H9 (cell line): Measurements from ENCODE around the gene SLC34A2. TPM values are rescaled to one million over a fixed set of nuclear protein-coding genes. Genes with fewer than 3 reads are reported as not detected.
A peak's percentile ranks its signal among the peaks of the same experiment; 100 is the strongest.

Experiments
- DNase-seq: peaks from one replicate; pipeline ENCODE4 v3.0.0-alpha.2; 2017
- H2AFZ ChIP-seq: one replicate; pipeline ENCODE4 v1.6.1; 2013; ENCODE audit warnings: mild to moderate bottlenecking, low read length, control low read depth, moderate library complexity
- H2AK5ac ChIP-seq: 2 replicates; pipeline ENCODE4 v1.6.1; 2013; ENCODE audit warnings: low read length, control low read depth, mixed read lengths; ENCODE audit not compliant: insufficient read length
- H2BK120ac ChIP-seq: one replicate; pipeline ENCODE4 v1.6.1; 2013; ENCODE audit warnings: low read depth, mild to moderate bottlenecking, low read length, control low read depth, inconsistent platforms; ENCODE audit not compliant: poor library complexity, severe bottlenecking
- H2BK12ac ChIP-seq: 2 replicates; pipeline ENCODE4 v1.6.1; 2013; ENCODE audit warnings: low read length, control low read depth, mixed read lengths, low read depth; ENCODE audit not compliant: insufficient read length
- H2BK15ac ChIP-seq: 2 replicates; pipeline ENCODE4 v1.6.1; 2013; ENCODE audit warnings: low read depth, low read length, control low read depth
- H2BK20ac ChIP-seq: one replicate; pipeline ENCODE4 v1.6.1; 2013; ENCODE audit warnings: low read depth, mild to moderate bottlenecking, low read length, control low read depth, inconsistent platforms; ENCODE audit not compliant: poor library complexity, severe bottlenecking
- H2BK5ac ChIP-seq: 2 replicates; pipeline ENCODE4 v1.6.1; 2013; ENCODE audit warnings: low read length, control low read depth, mixed read lengths; ENCODE audit not compliant: insufficient read length
- H3K14ac ChIP-seq: 2 replicates; pipeline ENCODE4 v1.6.1; 2013; ENCODE audit warnings: low read length, control low read depth; ENCODE audit not compliant: insufficient read depth
- H3K18ac ChIP-seq: 2 replicates; pipeline ENCODE4 v1.6.1; 2013; ENCODE audit warnings: low read depth, mild to moderate bottlenecking, mixed read lengths, low read length, control low read depth; ENCODE audit not compliant: insufficient read length
- H3K23ac ChIP-seq: 2 replicates; pipeline ENCODE4 v1.6.1; 2013; ENCODE audit warnings: low read length, control low read depth, mixed read lengths, low read depth; ENCODE audit not compliant: insufficient read length
- H3K23me2 ChIP-seq: 2 replicates; pipeline ENCODE4 v1.6.1; 2013; ENCODE audit warnings: low read depth, mild to moderate bottlenecking, mixed read lengths, low read length, control low read depth; ENCODE audit not compliant: insufficient read length, poor library complexity, severe bottlenecking
- H3K27ac ChIP-seq: 2 replicates; pipeline ENCODE4 v1.5.1; 2013; ENCODE audit warnings: low read length, control low read depth, mixed read lengths, low read depth; ENCODE audit not compliant: insufficient read length
- H3K27me3 ChIP-seq: 2 replicates; pipeline ENCODE4 v1.6.1; 2013; ENCODE audit warnings: low read length, control low read depth, inconsistent platforms; ENCODE audit not compliant: insufficient read depth
- H3K4ac ChIP-seq: 2 replicates; pipeline ENCODE4 v1.6.1; 2013; ENCODE audit warnings: low read depth, mild to moderate bottlenecking, control low read depth, inconsistent platforms, low read length, moderate library complexity
- H3K4me1 ChIP-seq: 2 replicates; pipeline ENCODE4 v1.6.1; 2013; ENCODE audit warnings: low read length, control low read depth, inconsistent platforms; ENCODE audit not compliant: insufficient read depth
- H3K4me2 ChIP-seq: 2 replicates; pipeline ENCODE4 v1.6.1; 2013; ENCODE audit warnings: low read length, control low read depth, mixed read lengths; ENCODE audit not compliant: insufficient read length, insufficient read depth
- H3K56ac ChIP-seq: 2 replicates; pipeline ENCODE4 v1.6.1; 2013; ENCODE audit warnings: low read depth, mild to moderate bottlenecking, mixed read lengths, low read length, control low read depth; ENCODE audit not compliant: insufficient read length
- H3K79me1 ChIP-seq: 2 replicates; pipeline ENCODE4 v1.6.1; 2013; ENCODE audit warnings: low read depth, mild to moderate bottlenecking, moderate library complexity, low read length, control low read depth, inconsistent platforms; ENCODE audit not compliant: insufficient read depth, poor library complexity, severe bottlenecking
- H3K79me2 ChIP-seq: 2 replicates; pipeline ENCODE4 v1.6.1; 2013; ENCODE audit warnings: low read length, control low read depth, inconsistent platforms; ENCODE audit not compliant: insufficient read depth
- H3K9ac ChIP-seq: 2 replicates; pipeline ENCODE4 v1.6.1; 2013; ENCODE audit warnings: low read length, control low read depth, mixed read lengths; ENCODE audit not compliant: insufficient read length; ENCODE audit errors: extremely low read depth
- H3K9me3 ChIP-seq: one replicate; pipeline ENCODE4 v1.6.1; 2013; ENCODE audit warnings: low read depth, low read length, inconsistent platforms; ENCODE audit not compliant: control insufficient read depth
- H3T11ph ChIP-seq: one replicate; pipeline ENCODE4 v1.6.1; 2013; ENCODE audit warnings: mild to moderate bottlenecking, low read length, control low read depth, inconsistent platforms
- H4K20me1 ChIP-seq: one replicate; pipeline ENCODE4 v1.6.1; 2013; ENCODE audit not compliant: control insufficient read depth, insufficient read length, insufficient read depth
- H4K5ac ChIP-seq: 2 replicates; pipeline ENCODE4 v1.6.1; 2013; ENCODE audit warnings: low read depth, mild to moderate bottlenecking, mixed read lengths, low read length, control low read depth; ENCODE audit not compliant: insufficient read length
- H4K8ac ChIP-seq: replicated peaks from 2 replicates; pipeline ENCODE4 v1.6.1; 2013; ENCODE audit warnings: low read length, control low read depth, mixed read lengths, low read depth; ENCODE audit not compliant: insufficient read length
- H4K91ac ChIP-seq: 2 replicates; pipeline ENCODE4 v1.6.1; 2013; ENCODE audit warnings: low read depth, mild to moderate bottlenecking, moderate library complexity, mixed read lengths, low read length, control low read depth; ENCODE audit not compliant: insufficient read length
- H3K27ac Mint-ChIP-seq, 3 experiments: 2 replicates in 2 of 3; 3 replicates in 1 of 3; pipeline ENCODE4 v1.8.0; 2020 to 2021; ENCODE audit warnings: mixed read lengths in 3 of 3, mild to moderate bottlenecking in 1 of 3, moderate library complexity in 1 of 3
- H3K27me3 Mint-ChIP-seq: 2 replicates; pipeline ENCODE4 v1.8.0; 2021; ENCODE audit warnings: low read depth, mild to moderate bottlenecking, moderate library complexity, mixed read lengths
- H3K36me3 Mint-ChIP-seq, 3 experiments: 2 replicates in 2 of 3; 3 replicates in 1 of 3; pipeline ENCODE4 v1.8.0; 2020 to 2021; ENCODE audit warnings: low read depth in 3 of 3, mixed read lengths in 3 of 3; ENCODE audit not compliant: insufficient read depth in 1 of 3
- H3K4me1 Mint-ChIP-seq, 2 experiments: 2 replicates each; pipeline ENCODE4 v1.8.0; 2020; ENCODE audit warnings: mixed read lengths in 2 of 2
- H3K4me3 Mint-ChIP-seq, 2 experiments: 2 replicates in 1 of 2; 3 replicates in 1 of 2; pipeline ENCODE4 v1.8.0; 2020 to 2021; ENCODE audit warnings: mild to moderate bottlenecking in 2 of 2, mixed read lengths in 2 of 2, moderate library complexity in 1 of 2
- H3K9me3 Mint-ChIP-seq, 2 experiments: 2 replicates in 1 of 2; 3 replicates in 1 of 2; pipeline ENCODE4 v1.8.0; 2020; ENCODE audit warnings: mild to moderate bottlenecking in 2 of 2, mixed read lengths in 2 of 2, moderate library complexity in 1 of 2
- WGBS: extraction: QIAGEN DNeasy Blood & Tissue Kit; methylation state at CpG from one replicate; pipeline ENCODE4 v1.1.7; 2013; ENCODE audit warnings: missing lambda C conversion rate, low lambda C conversion rate, mixed read lengths; ENCODE audit not compliant: insufficient read length; ENCODE audit errors: extremely low coverage; 5-methylcytosine and 5-hydroxymethylcytosine counted together
- total RNA-seq: library from RNA; stranded (reverse); gene quantifications from 2 replicates; pipeline ENCODE4 v1.2.1, GENCODE V29; 2021
- TF ChIP-seq, protein P1 (sequence below): fragments of 200-600 bp; sonication (generic); conservative IDR thresholded peaks from 3 replicates; pipeline ENCODE4 v1.8.0; 2021; ENCODE audit warnings: antibody characterized with exemption, mild to moderate bottlenecking

The SLC34A2 gene
- total RNA-seq, 1 experiment from 2014 or later = 0.57 TPM

DNA sequence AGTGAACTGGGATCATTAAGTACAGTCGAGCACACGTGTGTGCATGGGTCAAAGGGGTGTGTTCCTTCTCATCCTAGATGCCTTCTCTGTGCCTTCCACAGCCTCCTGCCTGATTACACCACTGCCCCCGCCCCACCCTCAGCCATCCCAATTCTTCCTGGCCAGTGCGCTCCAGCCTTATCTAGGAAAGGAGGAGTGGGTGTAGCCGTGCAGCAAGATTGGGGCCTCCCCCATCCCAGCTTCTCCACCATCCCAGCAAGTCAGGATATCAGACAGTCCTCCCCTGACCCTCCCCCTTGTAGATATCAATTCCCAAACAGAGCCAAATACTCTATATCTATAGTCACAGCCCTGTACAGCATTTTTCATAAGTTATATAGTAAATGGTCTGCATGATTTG is 22.3 kb downstream of the SLC34A2 start:
- TF ChIP-seq, protein P1, sequence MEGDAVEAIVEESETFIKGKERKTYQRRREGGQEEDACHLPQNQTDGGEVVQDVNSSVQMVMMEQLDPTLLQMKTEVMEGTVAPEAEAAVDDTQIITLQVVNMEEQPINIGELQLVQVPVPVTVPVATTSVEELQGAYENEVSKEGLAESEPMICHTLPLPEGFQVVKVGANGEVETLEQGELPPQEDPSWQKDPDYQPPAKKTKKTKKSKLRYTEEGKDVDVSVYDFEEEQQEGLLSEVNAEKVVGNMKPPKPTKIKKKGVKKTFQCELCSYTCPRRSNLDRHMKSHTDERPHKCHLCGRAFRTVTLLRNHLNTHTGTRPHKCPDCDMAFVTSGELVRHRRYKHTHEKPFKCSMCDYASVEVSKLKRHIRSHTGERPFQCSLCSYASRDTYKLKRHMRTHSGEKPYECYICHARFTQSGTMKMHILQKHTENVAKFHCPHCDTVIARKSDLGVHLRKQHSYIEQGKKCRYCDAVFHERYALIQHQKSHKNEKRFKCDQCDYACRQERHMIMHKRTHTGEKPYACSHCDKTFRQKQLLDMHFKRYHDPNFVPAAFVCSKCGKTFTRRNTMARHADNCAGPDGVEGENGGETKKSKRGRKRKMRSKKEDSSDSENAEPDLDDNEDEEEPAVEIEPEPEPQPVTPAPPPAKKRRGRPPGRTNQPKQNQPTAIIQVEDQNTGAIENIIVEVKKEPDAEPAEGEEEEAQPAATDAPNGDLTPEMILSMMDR = no peak
- H3K4ac ChIP-seq = no peak overlapping the region
- no peaks in the 10 kb centered on the region for H3K9me3 ChIP-seq
- H2BK20ac ChIP-seq = no peak overlapping the region
- H4K8ac ChIP-seq = no peak overlapping the region
- no peak overlapping the region for H3K27ac ChIP-seq
- no peak overlapping the region for H4K91ac ChIP-seq
- no peak overlapping the region for H2BK5ac ChIP-seq
- H3K4me1 Mint-ChIP-seq = peaks cover 0 to 4% of the 10 kb centered on the region in 2 experiments; a peak in 1 of 4 replicates
- WGBS = no CpG with 5 or more reads among the region's 5 CpGs
- H3K4me1 ChIP-seq = no peaks in the 10 kb centered on the region
- H2BK15ac ChIP-seq = no peak overlapping the region
- H3K27me3 ChIP-seq = no peaks in the 10 kb centered on the region
- H3K79me2 ChIP-seq = no peaks in the 10 kb centered on the region
- no peak overlapping the region for H2BK12ac ChIP-seq
- H4K5ac ChIP-seq = no peak overlapping the region
- no peaks in the 10 kb centered on the region for H4K20me1 ChIP-seq
- no peaks in the 10 kb centered on the region for H3K9me3 Mint-ChIP-seq
- H2AK5ac ChIP-seq = no peak overlapping the region
- no peak overlapping the region for H2AFZ ChIP-seq
- H3K23ac ChIP-seq = no peak overlapping the region
- no peak overlapping the region for H2BK120ac ChIP-seq
- no peak overlapping the region for H3T11ph ChIP-seq
- no peaks in the 10 kb centered on the region; a peak in 1 of 7 replicates for H3K36me3 Mint-ChIP-seq
- H3K79me1 ChIP-seq = no peaks in the 10 kb centered on the region
- no peak overlapping the region for H3K4me3 Mint-ChIP-seq
- H3K27me3 Mint-ChIP-seq = no peaks in the 10 kb centered on the region; the same call in 1 of the 2 replicates
- H3K18ac ChIP-seq = no peak overlapping the region
- DNase-seq = no peak
- H3K14ac ChIP-seq = no peak overlapping the region
- no peak overlapping the region for H3K9ac ChIP-seq
- no peaks in the 10 kb centered on the region for H3K23me2 ChIP-seq
- peak overlapping the region in 1 of 3 experiments; percentile 30; a peak in 1 of 7 replicates for H3K27ac Mint-ChIP-seq
- H3K4me2 ChIP-seq = no peak overlapping the region
- H3K56ac ChIP-seq = no peak overlapping the region
